GM18498 (cell line): ENCODE measurements around the gene TBP.
A peak's percentile ranks its signal among the peaks of the same experiment; 100 is the strongest.
"Not testable (repeated sequence)": the region's sequence is repeated elsewhere in the genome, so short reads cannot be mapped to it uniquely, and the experiment has no call there.

ENCODE experiments used
- ATAC-seq: cut with Tn5 transposase; IDR thresholded peaks from one replicate; pipeline ENCODE4 v1.9.1; 2021; ENCODE audit warnings: mild to moderate bottlenecking, moderate library complexity; ENCODE audit not compliant: unreplicated experiment

Gene TBP

DNA sequence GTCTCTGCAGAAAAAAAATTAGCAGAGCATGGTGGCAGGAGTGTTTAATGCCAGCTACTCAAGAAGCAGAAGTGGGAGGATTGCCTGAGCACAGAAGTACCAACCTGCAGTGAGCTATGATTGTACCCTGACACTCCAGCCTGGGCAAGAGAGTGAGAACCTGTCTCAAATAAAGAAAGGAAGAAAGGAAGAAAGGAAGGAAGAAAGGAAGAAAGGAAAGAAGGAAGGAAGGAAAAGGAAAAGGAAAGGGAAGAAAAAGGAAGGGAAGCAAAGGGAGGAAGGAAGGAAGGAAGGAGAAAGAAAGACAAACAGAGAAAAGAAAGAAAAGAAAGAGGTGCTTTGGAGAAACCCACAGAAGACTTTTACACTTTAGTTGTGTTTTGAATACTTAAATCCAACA, 43.1 kb downstream of the TBP start:
- ATAC-seq, result no peak

DNA sequence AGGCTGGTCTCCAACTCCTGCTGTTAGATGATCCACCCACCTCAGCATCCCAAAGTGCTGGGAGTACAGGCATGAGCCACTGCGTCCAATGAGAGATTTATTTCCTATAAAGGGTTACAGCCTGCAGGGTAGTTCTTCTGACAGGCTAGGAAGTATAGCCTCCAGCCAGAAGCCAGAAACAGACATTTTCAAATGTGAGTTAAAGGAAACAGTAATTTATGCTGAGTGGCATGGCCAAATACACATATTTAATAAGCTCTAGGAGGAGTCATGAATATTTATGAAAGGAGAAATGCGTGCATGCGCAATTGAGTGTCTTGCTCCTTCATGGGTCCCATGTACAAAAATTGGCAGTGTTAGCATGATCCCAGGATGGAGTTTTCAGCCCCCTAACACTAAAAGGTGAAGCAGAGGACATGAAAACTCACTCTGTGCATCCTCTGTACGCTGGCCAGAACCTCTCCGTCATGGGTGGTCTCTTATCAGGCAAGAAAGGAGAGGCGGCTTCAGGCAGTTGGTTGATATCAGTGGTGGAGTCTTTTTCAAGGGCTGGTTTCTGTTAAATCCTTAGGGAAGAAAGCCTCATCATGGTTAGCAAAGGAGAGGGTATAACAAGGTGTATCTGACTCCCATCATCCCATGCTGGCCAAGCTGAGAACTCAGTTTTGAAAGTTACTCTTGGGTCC, 51.5 kb downstream of the TBP start:
- no peak for ATAC-seq

GRCh38 chr6:170609225-170609624, 55.1 kb downstream of the TBP start:
- ATAC-seq, result not testable (repeated sequence)

GRCh38 chr6:170612256-170612804, 58.2 kb downstream of the TBP start:
- ATAC-seq, result peak; percentile 86

GRCh38 chr6:170616020-170616554, 61.9 kb downstream of the TBP start:
- ATAC-seq, result not testable (repeated sequence)
